Dendritic cell treated with granulocyte-macrophage colony-stimulating factor and Interleukin-4, amounts not matched to agents 40 ng/mL and 50 ng/mL, for 4 days (primary cell): Measurements from ENCODE around the gene PTPN13.
A peak's percentile ranks its signal among the peaks of the same experiment; 100 is the strongest.

ENCODE experiments used
- H3K27ac Mint-ChIP-seq: one replicate; pipeline ENCODE4 v1.8.0; 2022; ENCODE audit warnings: mild to moderate bottlenecking, mixed read lengths
- H3K27me3 Mint-ChIP-seq: one replicate; pipeline ENCODE4 v1.8.0; 2022; ENCODE audit warnings: mild to moderate bottlenecking, mixed read lengths
- H3K36me3 Mint-ChIP-seq: one replicate; pipeline ENCODE4 v1.8.0; 2022; ENCODE audit warnings: low read depth, mixed read lengths
- H3K4me1 Mint-ChIP-seq: one replicate; pipeline ENCODE4 v1.8.0; 2022; ENCODE audit warnings: low read depth, mixed read lengths
- H3K4me3 Mint-ChIP-seq: one replicate; pipeline ENCODE4 v1.8.0; 2022; ENCODE audit warnings: mild to moderate bottlenecking, moderate library complexity, mixed read lengths
- H3K9me3 Mint-ChIP-seq: one replicate; pipeline ENCODE4 v1.8.0; 2022; ENCODE audit warnings: mixed read lengths
- intact Hi-C: fragments of 100-400 bp; cut with micrococcal nuclease; formaldehyde crosslinking; loops from one replicate; pipeline ENCODE4 v1.15.0; 2022

Gene PTPN13

DNA sequence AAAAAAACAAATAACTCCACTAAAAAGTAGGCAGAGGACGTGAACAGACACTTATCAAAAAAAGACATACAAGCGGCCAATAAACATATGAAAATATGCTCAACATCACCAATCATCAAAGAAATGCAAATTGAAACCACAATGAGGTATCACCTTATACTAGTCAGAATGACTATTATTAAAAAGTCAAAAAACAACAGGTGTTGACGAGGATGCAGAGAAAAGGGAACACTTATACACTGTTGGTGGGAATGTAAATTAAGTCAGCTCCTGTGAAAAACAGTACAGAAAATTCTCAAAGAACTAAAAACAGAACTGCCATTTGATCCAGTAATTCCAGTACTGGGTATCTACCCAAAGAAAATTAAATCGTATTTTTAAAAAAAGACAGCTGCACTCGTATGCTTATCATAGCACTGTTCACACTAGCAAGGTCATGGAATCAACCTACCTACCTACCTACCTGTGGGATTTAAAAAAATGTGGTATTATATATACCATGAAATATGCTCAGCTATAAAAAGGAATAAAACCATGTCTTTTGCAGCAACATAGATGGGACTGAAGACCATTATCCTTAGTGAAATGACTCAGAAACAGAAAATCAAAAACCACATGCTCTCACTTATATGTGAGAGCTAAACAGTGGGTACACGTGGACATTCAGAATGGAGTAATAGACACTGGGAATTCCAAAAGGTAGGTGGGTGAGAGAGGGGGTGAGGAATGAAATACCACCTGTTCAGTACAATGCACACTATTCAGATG lies 24.8 kb upstream of the PTPN13 start:
- no peaks in the 10 kb centered on the region for H3K36me3 Mint-ChIP-seq
- H3K4me1 Mint-ChIP-seq = peaks cover 7% of the 10 kb centered on the region
- no peak overlapping the region for H3K4me3 Mint-ChIP-seq
- intact Hi-C loops = no loop called here
- no peaks in the 10 kb centered on the region for H3K9me3 Mint-ChIP-seq
- H3K27ac Mint-ChIP-seq = no peak overlapping the region
- peaks cover 3% of the 10 kb centered on the region for H3K27me3 Mint-ChIP-seq

GRCh38 chr4:86579941-86580340 lies 14.2 kb upstream of the PTPN13 start:
- H3K9me3 Mint-ChIP-seq = no peaks in the 10 kb centered on the region
- H3K4me3 Mint-ChIP-seq = no peak overlapping the region
- intact Hi-C loops = no loop called here
- H3K27me3 Mint-ChIP-seq = no peaks in the 10 kb centered on the region
- H3K27ac Mint-ChIP-seq = no peak overlapping the region
- no peaks in the 10 kb centered on the region for H3K36me3 Mint-ChIP-seq
- H3K4me1 Mint-ChIP-seq = no peaks in the 10 kb centered on the region

DNA sequence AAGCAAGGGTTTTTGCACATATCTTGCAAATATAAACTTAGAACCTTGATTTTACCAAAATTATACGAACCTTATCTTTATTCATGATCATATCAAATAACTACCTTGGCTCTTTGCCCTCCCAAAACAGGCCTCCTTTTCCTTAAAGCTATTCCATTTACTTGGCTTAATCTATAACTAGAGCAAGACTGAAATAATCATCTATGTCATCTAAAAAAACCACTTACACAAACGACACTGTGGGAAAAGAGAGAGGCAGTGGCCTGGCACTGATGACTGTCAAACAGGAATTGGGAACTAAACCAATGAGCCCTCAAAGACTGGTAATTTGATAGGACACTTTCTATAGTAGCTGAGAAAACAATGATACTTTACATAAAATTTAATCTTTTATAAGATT lies 11.7 kb upstream of the PTPN13 start:
- Mint-ChIP-seq H3K27me3 (no peaks in the 10 kb centered on the region), H3K36me3 (no peaks in the 10 kb centered on the region), H3K4me1 (peaks cover 20% of the 10 kb centered on the region), H3K4me3 (no peak overlapping the region), H3K27ac (no peak overlapping the region), H3K9me3 (no peaks in the 10 kb centered on the region)
- intact Hi-C loops = no loop called here

- Mint-ChIP-seq H3K36me3 (no peaks in the 10 kb centered on the region), H3K27ac (peak overlapping the region; percentile 71), H3K9me3 (no peaks in the 10 kb centered on the region), H3K27me3 (no peaks in the 10 kb centered on the region), H3K4me3 (no peak overlapping the region), H3K4me1 (peaks cover 22% of the 10 kb centered on the region)
- intact Hi-C loops = no loop called here
Measured at GRCh38 chr4:86586160-86586572, 7.9 kb upstream of the PTPN13 start.

GRCh38 chr4:86586626-86587380 lies 7.3 kb upstream of the PTPN13 start:
- intact Hi-C loops = no loop called here
- no peak overlapping the region for H3K4me3 Mint-ChIP-seq
- no peaks in the 10 kb centered on the region for H3K36me3 Mint-ChIP-seq
- H3K4me1 Mint-ChIP-seq = peaks cover 22% of the 10 kb centered on the region
- no peaks in the 10 kb centered on the region for H3K9me3 Mint-ChIP-seq
- no peaks in the 10 kb centered on the region for H3K27me3 Mint-ChIP-seq
- H3K27ac Mint-ChIP-seq = peak overlapping the region; percentile 71

- Mint-ChIP-seq H3K4me3 (no peak overlapping the region), H3K4me1 (peaks cover 22% of the 10 kb centered on the region), H3K27me3 (peaks cover 4% of the 10 kb centered on the region), H3K9me3 (no peaks in the 10 kb centered on the region), H3K27ac (no peak overlapping the region), H3K36me3 (no peaks in the 10 kb centered on the region)
- intact Hi-C loops = no loop called here
Measured at GRCh38 chr4:86587381-86588140, 6.6 kb upstream of the PTPN13 start.

- intact Hi-C loops = loop anchor here (5.0 kb wide), 1 partner anchor 305 kb away; no protein-coding TSS in a partner anchor
- no peaks in the 10 kb centered on the region for H3K36me3 Mint-ChIP-seq
- peaks cover 41% of the 10 kb centered on the region for H3K27me3 Mint-ChIP-seq
Measured at GRCh38 chr4:86592553-86593249, 1.4 kb upstream of the PTPN13 start.

DNA sequence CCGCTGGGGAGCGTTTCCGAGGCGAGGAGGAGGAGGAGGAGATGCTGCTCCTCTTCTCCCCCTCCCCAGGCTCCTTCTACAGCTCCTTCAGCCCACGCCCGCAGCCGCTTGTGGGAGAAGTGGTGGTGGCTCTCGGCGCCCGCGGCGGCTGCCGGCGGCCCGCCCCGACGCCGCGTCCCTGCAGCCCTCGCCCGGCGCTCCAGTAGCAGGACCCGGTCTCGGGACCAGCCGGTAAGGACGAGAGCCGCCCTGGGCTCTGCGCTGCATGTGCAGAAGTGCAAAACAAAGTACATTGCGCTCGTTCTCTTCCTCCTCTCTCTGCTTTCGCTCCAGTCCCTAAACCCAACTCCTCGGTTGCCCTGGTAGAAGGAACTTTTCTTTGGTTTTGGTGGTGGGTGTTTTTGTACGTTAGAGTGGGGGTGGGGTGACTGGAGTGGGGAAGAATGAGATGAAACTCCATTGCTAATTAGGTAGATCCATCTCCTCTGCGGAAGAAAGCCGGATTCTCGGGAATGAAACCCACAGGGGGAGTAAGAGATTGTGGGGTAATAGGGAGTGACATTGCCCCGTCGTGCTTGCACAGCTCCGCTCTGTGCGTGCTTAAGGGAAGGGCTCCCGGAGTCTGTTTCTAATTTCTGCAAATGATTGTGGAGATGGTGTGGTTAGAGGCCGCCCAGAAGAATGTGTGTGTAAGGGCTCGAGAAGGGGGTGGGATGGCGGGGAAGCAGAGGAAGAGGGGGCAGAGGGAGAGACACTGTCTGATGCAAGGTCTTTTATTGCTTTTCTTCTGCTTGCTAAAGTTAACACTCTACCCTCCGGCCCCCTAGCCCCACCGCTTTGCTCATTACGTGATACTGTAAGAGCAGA lies 677 bp downstream of the PTPN13 start:
- peaks cover 42% of the 10 kb centered on the region for H3K27me3 Mint-ChIP-seq
- H3K4me3 Mint-ChIP-seq = peak overlapping the region; percentile 76
- H3K27ac Mint-ChIP-seq = peak overlapping the region; percentile 23
- intact Hi-C loops = loop anchor here (5.0 kb wide), 1 partner anchor 303 kb away; no protein-coding TSS in a partner anchor
- no peaks in the 10 kb centered on the region for H3K9me3 Mint-ChIP-seq
- peaks cover 20% of the 10 kb centered on the region for H3K4me1 Mint-ChIP-seq
- no peaks in the 10 kb centered on the region for H3K36me3 Mint-ChIP-seq

More at GRCh38 chr4:86592553-86593249, 1.4 kb upstream of the PTPN13 start:
- Mint-ChIP-seq H3K4me3 (no peak overlapping the region), H3K9me3 (no peaks in the 10 kb centered on the region), H3K4me1 (peaks cover 20% of the 10 kb centered on the region), H3K27ac (no peak overlapping the region)

DNA sequence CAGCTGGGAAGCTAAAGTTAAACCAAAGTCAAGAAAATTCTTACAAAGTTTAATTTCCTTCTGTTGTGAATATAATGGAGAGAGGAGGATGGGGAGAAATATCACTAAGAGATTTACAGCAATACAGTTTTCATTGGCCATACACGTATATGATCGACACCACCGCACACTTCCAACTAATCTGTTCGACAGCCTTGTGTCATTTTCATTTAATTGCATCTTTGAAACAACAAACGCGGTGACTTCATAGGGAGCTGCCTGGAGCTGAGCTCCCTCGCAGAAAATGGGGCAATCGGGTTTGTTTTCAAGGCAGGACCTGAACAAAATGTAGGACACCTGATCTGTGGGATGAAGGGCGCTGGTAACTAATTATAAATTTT lies 1.3 kb downstream of the PTPN13 start:
- intact Hi-C loops = no loop called here
- no peaks in the 10 kb centered on the region for H3K36me3 Mint-ChIP-seq
- peaks cover 42% of the 10 kb centered on the region for H3K27me3 Mint-ChIP-seq

DNA sequence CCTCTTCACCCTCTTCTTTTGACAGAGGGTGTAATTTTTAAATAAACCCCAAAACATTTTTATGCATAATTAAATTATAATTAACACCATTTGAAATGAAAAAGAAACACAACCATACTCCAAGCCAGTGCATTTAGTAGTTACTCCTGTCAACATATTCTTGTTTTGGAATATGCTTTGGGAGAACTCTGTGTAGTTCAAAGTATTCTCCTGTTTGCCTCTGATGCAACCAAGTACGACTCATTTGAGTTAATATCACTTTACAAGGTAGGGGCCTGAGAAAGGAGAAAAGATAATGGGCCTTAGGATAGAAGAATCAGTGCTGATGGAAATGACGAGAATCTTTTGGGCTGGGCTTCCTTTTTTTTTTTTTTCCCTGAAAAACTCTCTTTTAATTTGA lies 2.7 kb downstream of the PTPN13 start:
- Mint-ChIP-seq H3K4me1 (peaks cover 20% of the 10 kb centered on the region), H3K4me3 (no peak overlapping the region), H3K9me3 (no peaks in the 10 kb centered on the region), H3K27ac (no peak overlapping the region), H3K27me3 (peaks cover 42% of the 10 kb centered on the region), H3K36me3 (no peaks in the 10 kb centered on the region)
- intact Hi-C loops = no loop called here

More for the DNA sequence above, 1.3 kb downstream of the PTPN13 start:
- H3K27ac Mint-ChIP-seq = peak overlapping the region; percentile 23
- H3K4me3 Mint-ChIP-seq = peak overlapping the region; percentile 76
- peaks cover 20% of the 10 kb centered on the region for H3K4me1 Mint-ChIP-seq
- no peaks in the 10 kb centered on the region for H3K9me3 Mint-ChIP-seq

DNA sequence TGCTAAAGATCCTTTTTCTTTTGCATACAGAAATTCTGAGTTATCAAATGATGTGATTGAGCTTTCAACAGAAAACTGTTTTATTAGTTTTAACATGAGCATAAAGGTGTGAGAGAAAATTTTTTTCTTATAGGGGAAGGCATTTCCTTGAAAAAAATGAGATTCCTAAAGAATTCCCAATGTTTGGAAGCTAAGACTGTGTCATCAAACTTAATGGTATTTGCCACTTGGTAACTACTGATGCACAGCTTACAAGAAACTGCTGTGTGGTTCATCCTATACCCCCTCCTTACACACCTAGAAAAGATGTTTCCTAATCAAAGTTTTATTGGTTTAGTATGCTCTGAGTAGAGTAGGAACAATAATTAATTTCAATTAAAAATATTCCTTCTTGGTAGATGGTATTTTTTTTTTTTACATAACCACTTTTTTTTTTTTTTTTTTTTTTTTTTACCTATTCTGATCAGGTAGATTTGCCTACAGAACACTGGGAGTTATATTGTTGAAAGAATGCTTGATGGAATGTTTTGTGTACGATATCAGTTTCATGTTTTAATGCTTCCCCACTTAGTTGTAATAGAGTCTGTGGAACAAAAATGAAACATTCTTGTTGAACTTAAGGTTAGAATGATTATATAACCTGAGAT lies 6.0 kb downstream of the PTPN13 start:
- Mint-ChIP-seq H3K9me3 (no peaks in the 10 kb centered on the region), H3K27me3 (peaks cover 18% of the 10 kb centered on the region), H3K4me3 (no peak overlapping the region), H3K27ac (no peak overlapping the region), H3K4me1 (peaks cover 4% of the 10 kb centered on the region), H3K36me3 (no peaks in the 10 kb centered on the region)
- intact Hi-C loops = no loop called here

GRCh38 chr4:86603311-86603885 lies 9.3 kb downstream of the PTPN13 start:
- intact Hi-C loops = no loop called here
- H3K4me1 Mint-ChIP-seq = no peaks in the 10 kb centered on the region
- no peaks in the 10 kb centered on the region for H3K9me3 Mint-ChIP-seq
- H3K27me3 Mint-ChIP-seq = peaks cover 1% of the 10 kb centered on the region
- no peaks in the 10 kb centered on the region for H3K36me3 Mint-ChIP-seq
- H3K27ac Mint-ChIP-seq = no peak overlapping the region
- H3K4me3 Mint-ChIP-seq = no peak overlapping the region
